COLO829 (cell line): ENCODE results near the gene SIN3A.

Experiments
- DNase-seq: peaks from one replicate; pipeline ENCODE4 v3.0.0; 2012; ENCODE audit warnings: low spot score

SIN3A gene

GRCh38 chr15:75380773-75381172, 70.7 kb downstream of the SIN3A start:
- DNase-seq: no peak

GRCh38 chr15:75371901-75372688, 79.4 kb downstream of the SIN3A start:
- no peak for DNase-seq

GRCh38 chr15:75371486-75371885, 80.0 kb downstream of the SIN3A start:
- no peak for DNase-seq

- no peak for DNase-seq
Observed at GRCh38 chr15:75369897-75370581, 81.5 kb downstream of the SIN3A start.

- no peak for DNase-seq
Observed at GRCh38 chr15:75368689-75369239, 82.7 kb downstream of the SIN3A start.

GRCh38 chr15:75367913-75368688, 83.4 kb downstream of the SIN3A start, which contains the start of gene MAN2C1:
Gene MAN2C1 (minus strand): TSS chr15:75368607. CDS start chr15:75368583, 24 bp downstream.
- peak; percentile 86 for DNase-seq

GRCh38 chr15:75367406-75367912, 84.0 kb downstream of the SIN3A start:
- DNase-seq: no peak

GRCh38 chr15:75367006-75367405, 84.5 kb downstream of the SIN3A start:
- DNase-seq: no peak

GRCh38 chr15:75366163-75366562, 85.3 kb downstream of the SIN3A start:
- no peak for DNase-seq

- DNase-seq: no peak
Observed at GRCh38 chr15:75364881-75365280, 86.6 kb downstream of the SIN3A start.

GRCh38 chr15:75363786-75364185, 87.7 kb downstream of the SIN3A start:
- no peak for DNase-seq

- no peak for DNase-seq
Observed at GRCh38 chr15:75362642-75363249, 88.7 kb downstream of the SIN3A start.

- DNase-seq: no peak
Observed at GRCh38 chr15:75361989-75362641, 89.4 kb downstream of the SIN3A start.

GRCh38 chr15:75361361-75361988, 90.0 kb downstream of the SIN3A start:
- DNase-seq: no peak

- no peak for DNase-seq
Observed at GRCh38 chr15:75360856-75361255, 90.6 kb downstream of the SIN3A start.

- no peak for DNase-seq
Observed at GRCh38 chr15:75360391-75360790, 91.1 kb downstream of the SIN3A start.

- DNase-seq: no peak
Observed at GRCh38 chr15:75359537-75360250, 91.8 kb downstream of the SIN3A start.

GRCh38 chr15:75358771-75359536, 92.5 kb downstream of the SIN3A start:
- no peak for DNase-seq

- no peak for DNase-seq
Observed at GRCh38 chr15:75357976-75358673, 93.4 kb downstream of the SIN3A start.
